Endothelial cell of umbilical vein (primary cell): ENCODE results near the gene PTOV1. TPM values are rescaled to one million over a fixed set of nuclear protein-coding genes. Genes with fewer than 3 reads are reported as not detected.

Experiments
- BruUV-seq: library from RNA; stranded (reverse); fragments of 400-500 nt; replicated peaks from 2 replicates; lab custom pipeline; 2021; lab: Mats Ljungman, UMichigan
- CTCF ChIA-PET: fragments of 300-600, 350-600 bp; sonication (Branson Sonifier 250); formaldehyde crosslinking; loops from one replicate; lab custom pipeline; 2021; ENCODE audit warnings: antibody characterized with exemption, inconsistent platforms; lab: Charles Lee
- POLR2A ChIA-PET: fragments of 300-600, 350-600 bp; sonication (Branson Sonifier 250); formaldehyde crosslinking; loops from one replicate; lab custom pipeline; 2021; ENCODE audit warnings: antibody characterized with exemption, inconsistent platforms; lab: Charles Lee
- DNase-seq: peaks from one replicate; pipeline ENCODE4 v3.0.0-alpha.2; 2011; ENCODE audit warnings: low read depth, low spot score
- FAIRE-seq: peaks from 2 replicates; lab custom pipeline; 2011; peaks lifted over from hg19 to GRCh38; lab: Jason Lieb, UNC
- H2AFZ ChIP-seq: 2 replicates; pipeline ENCODE4 v1.6.0; 2012; ENCODE audit warnings: low read depth, low read length, control low read depth, inconsistent platforms
- H3K27ac ChIP-seq: 2 replicates; pipeline ENCODE4 v1.5.1; 2011; ENCODE audit warnings: low read depth, mild to moderate bottlenecking, control low read depth, low read length, moderate library complexity; ENCODE audit not compliant: insufficient read depth
- H3K27me3 ChIP-seq, 2 experiments: 2 replicates each; pipeline versions ENCODE4 v1.6.0 to v1.6.1; 2011; ENCODE audit warnings: low read length in 2 of 2, mixed read lengths in 1 of 2; ENCODE audit not compliant: control insufficient read depth in 2 of 2, insufficient read depth in 2 of 2
- H3K36me3 ChIP-seq, 2 experiments: 2 replicates in 1 of 2; 3 replicates in 1 of 2; pipeline ENCODE4 v1.5.1; 2011; ENCODE audit warnings: low read length in 2 of 2, mild to moderate bottlenecking in 1 of 2, moderate library complexity in 1 of 2; ENCODE audit not compliant: control insufficient read depth in 2 of 2, insufficient read depth in 2 of 2; ENCODE audit errors: extremely low read depth in 1 of 2
- H3K4me1 ChIP-seq: 3 replicates; pipeline ENCODE4 v1.5.1; 2011; ENCODE audit warnings: mild to moderate bottlenecking, low read length; ENCODE audit not compliant: control insufficient read depth, insufficient read depth; ENCODE audit errors: extremely low read depth
- H3K4me2 ChIP-seq: 2 replicates; pipeline ENCODE4 v1.6.1; 2011; ENCODE audit warnings: low read length, control low read depth, mixed read lengths; ENCODE audit not compliant: insufficient read depth
- H3K4me3 ChIP-seq, 3 experiments: fragments of 200-600 bp in 1 of 3; sonication (generic), shearing (Covaris generic) in 1 of 3; replicated peaks in 1 of 3; 2 replicates each; pipeline ENCODE4 v1.5.1; 2011 to 2016; ENCODE audit warnings: control low read depth in 3 of 3, low read length in 3 of 3, mild to moderate bottlenecking in 2 of 3, inconsistent platforms in 1 of 3, low read depth in 1 of 3, moderate library complexity in 1 of 3; ENCODE audit not compliant: insufficient read depth in 1 of 3
- H3K79me2 ChIP-seq: 2 replicates; pipeline ENCODE4 v1.6.0; 2012; ENCODE audit warnings: low read length, inconsistent platforms; ENCODE audit not compliant: control insufficient read depth, insufficient read depth
- H3K9ac ChIP-seq: replicated peaks from 2 replicates; pipeline ENCODE3; 2011; ENCODE audit warnings: low read length, control low read depth; ENCODE audit not compliant: insufficient read depth; ENCODE audit errors: extremely low read depth
- H3K9me1 ChIP-seq: replicated peaks from 3 replicates; pipeline ENCODE4 v1.6.0; 2011; ENCODE audit warnings: mild to moderate bottlenecking, low read length; ENCODE audit not compliant: control insufficient read depth, insufficient read depth; ENCODE audit errors: extremely low read depth
- H3K9me3 ChIP-seq: replicated peaks from 2 replicates; pipeline ENCODE4 v1.5.1; 2012; ENCODE audit warnings: low read length, inconsistent platforms; ENCODE audit not compliant: control insufficient read depth, insufficient read depth
- H4K20me1 ChIP-seq: replicated peaks from 2 replicates; pipeline ENCODE3; 2011; ENCODE audit warnings: mild to moderate bottlenecking, low read length; ENCODE audit not compliant: control insufficient read depth, insufficient read depth; ENCODE audit errors: extremely low read depth
- CTCF ChIP-seq, 2 donors: IDR thresholded peaks; 1 replicate in 1 of 2; 2 replicates in 1 of 2; pipeline ENCODE4 v1.5.1; 2011; ENCODE audit warnings: low read length in 2 of 2, mild to moderate bottlenecking in 2 of 2, moderate library complexity in 2 of 2, control low read depth in 1 of 2, inconsistent platforms in 1 of 2, low read depth in 1 of 2; ENCODE audit not compliant: insufficient read depth in 1 of 2; ENCODE audit errors: extremely low read depth in 1 of 2
- EZH2 ChIP-seq: IDR thresholded peaks from 2 replicates; pipeline ENCODE4 v1.6.1; 2012; ENCODE audit warnings: borderline replicate concordance, low read depth, mild to moderate bottlenecking, moderate library complexity, low read length, inconsistent platforms; ENCODE audit not compliant: severe bottlenecking
- FOS ChIP-seq: IDR thresholded peaks from 2 replicates; pipeline ENCODE4 v1.6.1; 2011; ENCODE audit warnings: mild to moderate bottlenecking, low read length, moderate library complexity, borderline replicate concordance; ENCODE audit not compliant: insufficient read depth
- GATA2 ChIP-seq: IDR thresholded peaks from 2 replicates; pipeline ENCODE4 v1.7.0; 2011; ENCODE audit warnings: low read depth, mild to moderate bottlenecking, moderate library complexity, mixed read lengths, low read length; ENCODE audit not compliant: insufficient read length, insufficient read depth
- JUN ChIP-seq: IDR thresholded peaks from 2 replicates; pipeline ENCODE4 v1.6.1; 2011; ENCODE audit warnings: borderline replicate concordance, low read depth; ENCODE audit not compliant: insufficient read length, insufficient read depth
- MAX ChIP-seq: IDR thresholded peaks from 2 replicates; pipeline ENCODE4 v1.6.1; 2011; ENCODE audit not compliant: insufficient read depth, insufficient read length
- MYC ChIP-seq: IDR thresholded peaks from one replicate; pipeline ENCODE4 v1.6.1; 2011; ENCODE audit warnings: mild to moderate bottlenecking, low read depth, low read length
- POLR2A ChIP-seq: IDR thresholded peaks from 2 replicates; pipeline ENCODE4 v1.6.1; 2012; ENCODE audit warnings: low read depth, mild to moderate bottlenecking, control low read depth, low read length
- POLR2AphosphoS5 ChIP-seq: IDR thresholded peaks from 2 replicates; pipeline ENCODE4 v1.6.1; 2012; ENCODE audit warnings: low read depth, mild to moderate bottlenecking, control low read depth, low read length, moderate library complexity; ENCODE audit not compliant: insufficient read depth
- dilution Hi-C: fragments of 300-500 bp; cut with MboI; formaldehyde crosslinking; loops from one replicate; pipeline ENCODE4 v1.15.0; 2019; ENCODE audit warnings: low sequenced_read_pairs; ENCODE audit not compliant: extremely low pct_ligation_motif_present
- intact Hi-C: fragments of 100-400 bp; cut with micrococcal nuclease; formaldehyde crosslinking; loops from one replicate; pipeline ENCODE4 v1.10.0; 2022
- polyA plus RNA-seq, 4 experiments: library from polyadenylated mRNA; depleted of rRNA in 3 of 4; stranded (reverse) in 3 of 4; unstranded in 1 of 4; fragments of >200 nt; gene quantifications; 2 replicates each; pipeline versions ENCODE4 v1.2.1 to v1.2.3, GENCODE V29; 2011 to 2012; ENCODE audit warnings: missing spikeins in 1 of 4
- total RNA-seq: library from RNA; stranded (reverse); gene quantifications from 2 replicates; pipeline ENCODE4 v1.2.3, GENCODE V29; 2021

PTOV1 gene
- total and polyA plus RNA-seq, 2 donors (not counting 3 experiments of a cell fraction or from before 2014, with no cell fraction given): 116 to 184 TPM

- dilution Hi-C loops (no loop called here), intact Hi-C loops (no loop called here)
- Histone ChIP-seq H3K27ac (no peak overlapping the region), H3K36me3 (peaks cover 6 to 20% of the 10 kb centered on the region in 2 experiments), H3K27me3 (no peaks in the 10 kb centered on the region), H3K9me1 (no peaks in the 10 kb centered on the region), H3K4me1 (no peaks in the 10 kb centered on the region), H3K9me3 (no peaks in the 10 kb centered on the region), H2AFZ (no peak overlapping the region), H3K4me2 (no peak overlapping the region), H4K20me1 (no peaks in the 10 kb centered on the region), H3K79me2 (no peaks in the 10 kb centered on the region), H3K9ac (no peak overlapping the region), H3K4me3 (no peak overlapping the region)
- BruUV-seq: no TSS peak
- DNase-seq (no peak), FAIRE-seq (no peak)
- TF ChIP-seq EZH2: no peak
- TF ChIP-seq POLR2A: no peak
- TF ChIP-seq MYC: no peak
- no peak for TF ChIP-seq GATA2
- TF ChIP-seq POLR2AphosphoS5: no peak
- TF ChIP-seq MAX: no peak
- no peak for TF ChIP-seq FOS
- TF ChIP-seq CTCF (IDR thresholded peaks at IDR 0.05; ENCODE audit: extremely low read depth in 1 of 2, insufficient read depth in 1 of 2, low read depth in 1 of 2, low read length in 2 of 2): no peak
- no peak for TF ChIP-seq JUN
- ChIA-PET POLR2A (no interaction called here), CTCF (interaction anchor here (1.3 kb wide), 1 partner anchor 9 kb away, joined by 5 read pairs; no protein-coding TSS in a partner anchor)
Observed at GRCh38 chr19:49906879-49907564, 56.1 kb downstream of the PTOV1 start.
